ENCODE results near the gene BCAS3. TPM values are rescaled to one million over a fixed set of nuclear protein-coding genes. Genes with fewer than 3 reads are reported as not detected.

The BCAS3 gene
- total RNA-seq, 2 experiments from 2014 or later = 20.1 to 31.8 TPM

DNA sequence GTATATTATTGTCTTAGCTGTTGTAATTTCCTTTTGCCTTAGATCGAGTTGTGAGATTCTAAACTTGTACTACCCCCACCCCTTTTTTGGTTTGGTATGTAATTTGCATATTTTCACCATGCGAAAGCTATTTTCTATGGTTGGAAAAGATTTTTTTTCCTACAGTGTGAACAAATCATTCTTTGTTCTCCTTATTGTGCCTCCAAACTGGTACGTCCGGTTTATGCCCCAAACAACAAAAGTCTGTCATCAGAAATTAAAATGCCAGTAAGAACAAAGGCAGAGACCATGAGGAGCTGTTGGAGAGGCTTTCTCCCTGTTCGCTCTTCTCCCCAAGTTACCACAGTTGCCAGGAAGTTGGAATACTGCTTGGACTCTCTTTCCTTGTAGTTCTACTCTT, 66.1 kb downstream of the BCAS3 start:
- intact Hi-C loops (cut with DNase I, micrococcal nuclease) = no loop called here
- POLR2A ChIA-PET = interaction anchor here (0.8 kb wide), 1 partner anchor 23 kb away, joined by 3 read pairs; no protein-coding TSS in a partner anchor
- no peak for TF ChIP-seq CTCF (IDR thresholded peaks at IDR 0.05)
- H3K36me3 Mint-ChIP-seq (ENCODE audit: low read depth) = peaks cover 13% of the 10 kb centered on the region
- Histone ChIP-seq H3K4me1 (ENCODE audit: insufficient read depth, low read length) (no peaks in the 10 kb centered on the region), H3K36me3 (ENCODE audit: insufficient read depth, low read length) (peaks cover 4% of the 10 kb centered on the region), H3K9me3 (ENCODE audit: control insufficient read depth in 1 of 2, insufficient read depth in 1 of 2, low read length in 2 of 2) (no peaks in the 10 kb centered on the region), H3K4me3 (ENCODE audit: low read length) (no peak overlapping the region), H3K27me3 (ENCODE audit: control insufficient read depth in 1 of 2, insufficient read depth in 2 of 2, low read length in 2 of 2) (no peaks in the 10 kb centered on the region), H3K27ac (ENCODE audit: low read depth in 1 of 2, low read length in 2 of 2) (no peak overlapping the region)
- H3K9me3 Mint-ChIP-seq = no peaks in the 10 kb centered on the region
- no peaks in the 10 kb centered on the region for H3K4me1 Mint-ChIP-seq (ENCODE audit: low read depth)
- DNase-seq (no peak), ATAC-seq (ENCODE audit: poor library complexity) (no peak)
- H3K4me3 Mint-ChIP-seq = no peak overlapping the region
- H3K27ac Mint-ChIP-seq = no peak overlapping the region
- CTCF ChIA-PET = no interaction called here
- H3K27me3 Mint-ChIP-seq = no peaks in the 10 kb centered on the region

- Histone ChIP-seq H3K27ac (ENCODE audit: low read depth in 1 of 2, low read length in 2 of 2) (no peak overlapping the region), H3K4me3 (ENCODE audit: low read length) (no peak overlapping the region), H3K9me3 (ENCODE audit: control insufficient read depth in 1 of 2, insufficient read depth in 1 of 2, low read length in 2 of 2) (no peaks in the 10 kb centered on the region), H3K27me3 (ENCODE audit: control insufficient read depth in 1 of 2, insufficient read depth in 2 of 2, low read length in 2 of 2) (no peaks in the 10 kb centered on the region), H3K4me1 (ENCODE audit: insufficient read depth, low read length) (no peaks in the 10 kb centered on the region), H3K36me3 (ENCODE audit: insufficient read depth, low read length) (peaks cover 4% of the 10 kb centered on the region)
- Mint-ChIP-seq H3K27me3 (no peaks in the 10 kb centered on the region), H3K4me3 (no peak overlapping the region), H3K4me1 (ENCODE audit: low read depth) (no peaks in the 10 kb centered on the region), H3K9me3 (no peaks in the 10 kb centered on the region), H3K36me3 (ENCODE audit: low read depth) (peaks cover 18% of the 10 kb centered on the region), H3K27ac (no peak overlapping the region)
- TF ChIP-seq CTCF (IDR thresholded peaks at IDR 0.05) = no peak
- intact Hi-C loops (cut with DNase I, micrococcal nuclease) = no loop called here
- DNase-seq (no peak), ATAC-seq (ENCODE audit: poor library complexity) (no peak)
- ChIA-PET CTCF (interaction anchor here (0.7 kb wide), 1 partner anchor 20 kb away, joined by 6 read pairs; no protein-coding TSS in a partner anchor), POLR2A (interaction anchor here (0.6 to 0.8 kb wide), 2 partner anchors 24 to 62 kb away, joined by 3 read pairs; no protein-coding TSS in a partner anchor)
Observed at GRCh38 chr17:60744355-60744966, 66.8 kb downstream of the BCAS3 start.

DNA sequence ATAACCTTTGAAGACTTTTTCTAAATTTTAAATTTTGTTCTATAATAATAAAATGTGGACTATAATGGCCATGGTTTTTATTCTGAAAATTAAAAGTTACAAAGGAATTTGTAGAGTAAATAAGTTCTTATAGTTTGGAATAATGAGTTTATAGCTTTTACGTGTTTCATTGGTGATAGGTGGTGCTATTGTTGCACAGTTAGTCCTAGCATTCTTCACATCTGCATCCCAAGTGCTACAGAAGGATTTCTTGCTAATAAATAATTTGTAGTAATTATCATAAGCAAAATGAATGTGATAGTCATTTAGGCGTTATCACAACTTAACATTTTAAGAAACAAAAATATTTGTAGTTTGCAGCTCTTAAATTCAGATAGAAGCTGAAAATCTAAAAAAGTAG, 67.9 kb downstream of the BCAS3 start:
- Mint-ChIP-seq H3K9me3 (peaks cover under 1% of the 10 kb centered on the region), H3K4me1 (ENCODE audit: low read depth) (no peaks in the 10 kb centered on the region), H3K36me3 (ENCODE audit: low read depth) (peaks cover 20% of the 10 kb centered on the region), H3K27ac (no peak overlapping the region), H3K4me3 (no peak overlapping the region), H3K27me3 (no peaks in the 10 kb centered on the region)
- Histone ChIP-seq H3K9me3 (ENCODE audit: control insufficient read depth in 1 of 2, insufficient read depth in 1 of 2, low read length in 2 of 2) (no peaks in the 10 kb centered on the region), H3K27me3 (ENCODE audit: control insufficient read depth in 1 of 2, insufficient read depth in 2 of 2, low read length in 2 of 2) (no peaks in the 10 kb centered on the region), H3K27ac (ENCODE audit: low read depth in 1 of 2, low read length in 2 of 2) (no peak overlapping the region), H3K4me1 (ENCODE audit: insufficient read depth, low read length) (no peaks in the 10 kb centered on the region), H3K4me3 (ENCODE audit: low read length) (no peak overlapping the region), H3K36me3 (ENCODE audit: insufficient read depth, low read length) (peaks cover 4% of the 10 kb centered on the region)
- no peak for DNase-seq
- TF ChIP-seq CTCF (IDR thresholded peaks at IDR 0.05) = no peak
- ChIA-PET CTCF (no interaction called here), POLR2A (no interaction called here)
- intact Hi-C loops (cut with DNase I, micrococcal nuclease) = no loop called here
- no peak for ATAC-seq (ENCODE audit: poor library complexity)
